ENCODE results near the gene TLR3.

TLR3 gene

DNA sequence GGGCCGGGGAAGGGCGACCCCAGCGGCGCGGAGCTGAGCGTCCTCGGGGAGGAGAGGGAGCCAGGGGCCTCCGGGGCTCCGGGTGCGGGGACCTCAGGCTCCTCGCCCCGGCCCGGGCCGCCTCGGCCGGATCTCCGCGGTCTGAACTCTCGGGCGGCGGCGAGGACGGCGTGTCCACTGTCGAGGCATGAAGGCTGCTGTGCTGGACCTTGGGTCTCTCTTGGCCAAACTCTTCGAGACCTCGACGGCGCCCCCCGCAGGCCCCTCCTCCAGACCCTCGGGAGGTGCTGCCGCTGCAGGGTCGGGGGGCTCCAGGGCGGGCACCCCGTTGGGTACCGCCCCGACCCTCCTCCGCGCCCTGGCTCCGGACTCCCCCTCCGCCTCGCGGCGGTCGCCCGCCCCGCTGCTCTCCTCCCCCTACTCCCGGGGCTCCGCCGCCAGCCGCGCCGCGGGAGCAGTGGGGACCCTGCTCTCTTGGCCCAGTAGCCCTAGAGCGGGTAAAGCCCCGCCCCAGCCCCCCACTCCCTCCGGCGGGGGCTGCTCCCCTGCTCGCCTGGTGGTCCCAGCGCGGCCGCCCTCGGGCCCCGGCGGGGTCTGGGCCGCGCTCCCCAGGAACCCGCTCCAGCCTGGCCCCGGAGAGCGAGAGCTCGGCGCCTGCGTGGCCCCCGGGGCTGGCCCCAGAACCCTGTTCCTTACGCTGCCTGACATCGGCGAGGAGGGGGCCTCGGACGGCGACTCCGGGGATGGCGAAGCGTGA lies 36.1 kb downstream of the TLR3 start:
- DNase-seq (ENCODE audit: low read depth): no peak

DNA sequence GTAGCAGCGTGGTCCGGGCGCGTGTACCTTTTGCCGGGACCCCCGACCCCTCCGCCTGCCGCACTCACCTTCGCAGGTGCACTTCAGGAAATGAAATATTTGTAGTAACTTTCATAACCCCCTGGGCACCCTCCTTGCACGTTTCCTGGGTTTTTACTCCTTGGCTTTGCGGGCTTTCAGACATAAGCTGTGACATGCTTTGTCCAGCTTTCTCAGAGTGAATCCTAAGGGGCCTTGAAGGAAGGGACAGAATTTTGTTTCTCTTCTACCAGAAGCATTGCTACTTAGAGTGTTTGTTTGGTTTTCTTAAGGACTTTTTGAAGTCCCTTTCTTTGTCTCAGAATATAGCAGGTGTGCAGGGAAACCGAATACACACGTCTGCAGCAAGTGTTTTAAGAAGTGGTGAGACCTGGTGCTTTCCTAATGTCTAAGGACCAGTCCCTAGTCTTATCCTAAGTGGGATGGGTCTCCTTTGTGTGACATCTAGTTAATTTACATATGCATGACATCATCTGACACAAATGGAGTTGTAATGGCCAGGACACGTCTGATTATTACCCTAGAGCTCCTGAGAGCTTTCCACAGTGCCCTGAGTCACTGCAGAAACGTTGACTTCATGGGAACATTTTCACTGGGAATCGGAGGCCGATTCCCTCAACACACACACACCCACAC lies 36.8 kb downstream of the TLR3 start:
- no peak for DNase-seq (ENCODE audit: low read depth)

DNA sequence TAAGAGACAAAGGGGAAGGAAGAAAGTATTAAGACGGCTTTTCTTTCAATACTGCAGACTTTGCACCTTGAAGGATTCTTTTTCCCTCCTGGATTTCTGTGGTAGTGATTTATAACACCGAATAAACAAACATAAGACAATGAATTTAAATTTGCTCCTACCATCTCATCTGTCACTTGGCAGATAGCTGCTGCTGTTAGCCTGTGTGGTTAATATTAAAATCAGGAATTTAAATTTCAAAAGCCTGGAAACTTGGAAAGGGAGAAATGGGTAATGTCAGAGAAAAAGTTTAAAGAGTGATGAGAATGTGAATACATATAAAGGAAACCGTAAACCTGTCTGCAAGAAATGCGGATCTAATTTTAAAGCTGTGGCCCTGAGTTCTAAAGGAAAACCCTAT lies 39.0 kb downstream of the TLR3 start:
- DNase-seq (ENCODE audit: low read depth): no peak

DNA sequence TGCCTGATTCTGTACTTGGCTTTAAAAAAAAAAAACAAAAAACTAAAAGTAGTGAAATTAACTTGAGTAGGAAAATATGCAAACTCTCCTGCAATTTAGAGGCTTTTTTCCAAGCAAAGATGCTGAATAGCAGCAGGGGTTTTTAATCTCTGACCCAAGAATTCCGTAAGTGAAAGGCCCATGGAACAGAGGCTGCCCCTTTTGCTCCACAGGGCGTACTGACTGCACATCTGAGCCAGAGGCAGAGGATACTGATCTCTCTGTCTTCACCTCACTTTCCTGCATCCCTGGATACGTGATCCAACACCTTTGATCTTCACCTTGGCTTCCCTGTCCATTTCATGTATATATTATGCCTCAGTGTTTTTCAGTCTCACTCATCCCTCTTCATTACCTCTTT lies 39.4 kb downstream of the TLR3 start:
- no peak for DNase-seq (ENCODE audit: low read depth)

DNA sequence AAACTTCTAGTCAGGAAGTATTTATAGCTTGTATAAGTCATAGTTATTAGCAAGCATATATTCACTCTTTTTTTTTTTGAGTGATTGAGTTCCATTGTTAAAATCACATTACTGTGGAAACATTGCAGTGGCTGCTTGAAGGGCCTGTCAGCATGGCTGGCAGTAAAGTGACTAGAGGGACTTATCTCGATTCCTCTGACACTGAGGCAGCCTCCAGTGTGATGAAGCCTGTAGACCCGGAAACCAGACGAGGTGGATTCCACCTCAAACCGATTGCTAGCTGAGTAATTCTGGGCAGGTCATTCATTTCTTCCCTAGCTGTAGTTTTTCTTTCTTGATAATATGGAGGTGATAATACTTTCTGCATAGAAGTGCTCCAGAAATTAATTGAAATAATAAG lies 40.3 kb downstream of the TLR3 start:
- no peak for DNase-seq (ENCODE audit: low read depth)

DNA sequence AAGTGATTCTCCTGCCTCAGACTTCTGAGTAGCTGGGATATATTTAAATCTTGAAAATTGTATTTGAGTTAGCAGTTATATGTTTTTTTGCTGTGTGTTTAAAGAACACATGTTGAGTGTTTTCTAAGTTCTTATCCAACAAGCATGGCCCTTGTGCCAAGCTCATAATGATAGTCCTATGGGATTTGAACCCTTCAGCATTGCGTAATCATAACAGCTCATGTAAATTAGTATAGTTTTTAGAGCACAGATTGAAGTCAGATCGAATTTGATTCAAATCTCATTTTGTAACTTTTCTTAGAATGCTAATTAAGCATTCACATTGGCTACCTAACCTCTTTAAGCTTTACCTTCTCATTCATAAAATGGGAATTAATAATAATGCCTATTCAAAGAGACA lies 47.7 kb downstream of the TLR3 start:
- DNase-seq (ENCODE audit: low read depth): no peak

DNA sequence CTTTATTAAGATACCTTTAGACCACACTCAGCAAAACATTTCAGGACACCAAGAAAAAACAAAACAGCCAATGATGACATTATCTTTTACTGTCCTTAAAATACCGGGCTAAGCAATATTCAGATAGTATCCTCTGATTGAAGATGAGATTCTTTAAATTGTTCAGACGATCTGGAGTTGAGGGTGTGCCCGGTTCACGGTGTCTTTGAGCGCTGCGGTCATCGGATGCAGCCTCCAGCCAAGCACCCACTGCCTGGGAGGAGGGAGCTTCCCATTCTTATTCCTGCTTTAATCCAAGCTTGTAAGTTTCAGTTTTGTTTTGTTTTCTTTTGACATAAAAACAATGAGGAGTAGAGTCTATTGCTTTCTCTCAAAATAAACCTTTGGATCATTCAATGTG lies 49.6 kb downstream of the TLR3 start:
- DNase-seq (ENCODE audit: low read depth): no peak

DNA sequence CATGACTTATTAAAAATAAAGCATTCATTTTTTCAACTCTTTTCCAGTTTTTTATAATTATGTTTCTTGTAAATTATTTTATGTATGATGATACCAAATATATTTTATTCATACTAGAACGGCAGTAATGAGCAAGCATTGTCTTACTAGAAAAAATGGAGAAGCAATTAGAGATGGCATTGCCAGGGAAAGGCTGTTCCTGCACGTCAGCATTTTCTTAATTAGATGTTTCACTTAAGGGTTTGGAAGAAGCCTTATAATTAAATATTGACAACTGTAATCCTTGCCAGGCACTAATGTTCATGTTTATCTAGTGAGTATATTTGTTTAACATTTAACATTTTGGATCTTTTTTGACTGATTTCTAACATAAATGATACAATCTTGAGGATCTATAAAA lies 52.1 kb downstream of the TLR3 start:
- no peak for DNase-seq (ENCODE audit: low read depth)

DNA sequence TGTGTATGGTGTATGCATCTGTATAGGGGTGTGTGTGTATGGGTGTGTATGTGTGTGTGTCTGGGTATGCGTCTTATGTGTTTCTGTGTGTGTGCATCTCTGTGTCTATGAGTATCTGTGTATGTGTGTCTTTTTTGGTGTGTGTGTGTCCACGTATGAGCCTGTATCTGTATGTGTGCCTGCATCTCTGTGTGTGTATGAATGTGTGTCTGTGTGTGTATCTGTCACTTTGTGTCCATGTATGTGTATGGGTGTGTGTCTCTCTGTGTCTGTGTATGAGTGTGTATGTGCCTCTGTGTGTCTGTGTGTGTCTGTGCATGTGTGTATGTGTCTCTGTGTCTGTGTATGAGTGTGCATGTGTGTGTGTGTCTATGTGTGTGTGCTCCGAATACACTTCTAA lies 59.9 kb downstream of the TLR3 start:
- no peak for DNase-seq (ENCODE audit: low read depth)

DNA sequence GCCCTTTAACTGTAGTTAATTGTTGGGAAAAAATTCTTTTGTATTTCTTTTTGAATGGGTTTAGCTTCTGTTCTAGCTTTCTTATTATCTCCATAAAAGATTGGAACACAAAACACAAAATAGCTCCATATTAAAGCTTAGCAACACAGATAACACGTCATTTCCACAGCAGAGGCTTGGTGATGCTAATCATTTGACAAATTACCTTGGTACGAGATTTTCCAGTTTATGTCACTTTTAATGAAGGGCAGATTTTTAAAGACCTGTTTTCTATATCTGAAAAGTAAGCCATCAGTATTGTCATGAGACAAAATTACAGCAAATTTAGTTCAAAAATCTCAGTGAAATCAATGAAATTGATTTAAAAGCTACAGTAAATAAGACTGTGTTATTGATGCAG lies 63.0 kb downstream of the TLR3 start:
- no peak for DNase-seq (ENCODE audit: low read depth)

DNA sequence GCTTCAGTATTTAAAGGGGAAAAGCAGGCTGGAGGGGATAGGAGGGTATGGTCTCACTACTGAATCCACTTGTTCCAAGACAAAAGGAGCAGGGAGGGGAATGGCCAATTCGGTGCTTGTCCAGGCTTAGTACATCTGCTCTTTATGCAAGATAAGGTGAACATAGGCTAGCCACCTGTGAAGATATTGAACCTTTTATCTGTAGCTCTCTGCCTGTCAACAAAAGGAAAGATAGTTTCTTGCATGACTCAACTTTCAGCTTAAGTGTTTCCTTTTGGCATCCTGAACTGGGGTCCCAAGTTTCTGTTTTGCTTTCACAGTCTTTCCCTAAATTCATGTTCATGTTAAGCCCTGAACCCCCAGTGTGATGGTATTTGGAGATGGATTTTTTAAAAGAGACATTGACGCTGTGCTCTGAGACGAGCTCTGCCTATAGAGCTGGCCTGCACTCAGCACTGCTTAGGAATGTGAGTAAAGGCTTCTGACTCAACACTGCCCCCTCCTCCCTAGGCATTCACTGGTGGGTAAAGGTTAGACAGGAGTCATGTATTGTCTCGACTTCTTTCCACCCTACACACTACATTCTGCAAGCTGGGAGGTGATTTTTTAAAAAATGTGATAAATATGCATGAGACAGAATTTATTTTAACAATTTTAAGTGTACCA lies 63.8 kb downstream of the TLR3 start:
- DNase-seq (ENCODE audit: low read depth): no peak

DNA sequence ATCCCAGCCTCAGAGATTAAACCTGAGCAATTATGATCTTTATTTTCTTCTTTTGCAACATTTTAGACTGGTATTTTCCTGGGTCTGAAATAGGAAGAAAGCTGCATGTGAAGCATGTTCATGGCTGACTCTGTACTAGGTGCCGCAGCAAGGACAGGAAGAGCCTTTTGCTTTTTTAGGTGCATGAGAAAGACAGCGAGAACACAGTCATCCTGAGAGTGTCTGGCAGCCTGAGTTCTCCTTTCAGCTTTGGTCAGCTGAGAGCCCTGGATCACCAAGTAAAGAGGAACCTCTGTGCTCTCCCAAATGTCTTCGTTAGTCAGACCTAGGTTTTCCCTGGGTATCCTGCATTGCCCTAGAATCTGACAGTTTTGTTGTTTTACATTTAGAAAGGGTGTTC lies 65.3 kb downstream of the TLR3 start:
- DNase-seq (ENCODE audit: low read depth): no peak

DNA sequence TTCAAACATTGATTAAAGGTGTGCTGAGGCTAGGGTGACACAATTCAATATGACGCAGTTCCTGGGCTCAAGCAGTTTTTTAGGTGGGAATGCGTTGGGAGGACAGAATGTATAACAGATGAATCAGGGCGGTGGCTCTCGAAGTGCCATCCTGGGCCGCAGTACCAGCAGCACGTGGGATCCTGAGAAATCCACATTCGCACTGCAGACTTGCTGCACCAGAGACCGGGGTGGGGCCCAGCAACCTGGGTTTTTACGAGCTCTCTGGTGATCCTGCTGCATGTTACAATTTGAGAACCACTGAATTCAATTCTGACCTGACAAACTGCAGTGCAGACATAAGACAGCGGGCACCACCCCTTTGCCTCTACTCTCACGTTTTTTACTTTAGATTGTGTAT lies 65.9 kb downstream of the TLR3 start:
- no peak for DNase-seq (ENCODE audit: low read depth)

DNA sequence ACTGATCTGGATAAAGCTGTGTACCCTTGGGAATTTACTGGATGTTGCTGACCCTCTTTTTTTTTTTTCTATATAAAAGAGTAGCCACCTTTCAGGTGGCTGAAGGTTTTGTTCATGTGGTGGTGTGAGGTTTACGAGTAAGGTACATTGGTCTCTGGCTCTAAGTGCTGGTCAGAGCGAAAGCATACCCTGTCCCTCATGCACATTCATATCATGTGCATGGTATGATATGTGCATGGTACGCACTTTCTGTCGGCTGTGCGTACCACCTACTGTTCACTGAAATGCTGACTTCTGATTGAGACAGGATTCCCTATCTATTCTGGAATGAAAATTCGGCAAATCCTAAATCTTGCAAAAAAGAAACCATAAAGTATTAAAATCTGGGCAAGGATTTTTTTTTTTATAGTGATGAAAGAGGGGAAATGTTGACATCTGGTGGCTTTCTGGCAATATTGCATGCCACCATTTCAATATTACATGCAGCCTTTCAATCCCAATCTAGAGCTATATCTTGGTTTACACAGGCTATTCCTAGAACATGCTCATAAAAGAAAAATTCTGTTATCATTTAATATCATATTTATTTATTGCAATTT lies 68.3 kb downstream of the TLR3 start:
- DNase-seq (ENCODE audit: low read depth): no peak
